GM12874 (cell line): ENCODE results near the gene TIPARP.

ENCODE experiments used
- TF ChIP-seq, protein P1 (sequence below): IDR thresholded peaks from 2 replicates; pipeline ENCODE4 v1.5.1; 2011; ENCODE audit warnings: low read depth, mild to moderate bottlenecking, control low read depth, low read length, moderate library complexity; ENCODE audit not compliant: insufficient read depth

Gene TIPARP

GRCh38 chr3:156688632-156689452 lies 14.5 kb downstream of the TIPARP start:
- TF ChIP-seq, protein P1, sequence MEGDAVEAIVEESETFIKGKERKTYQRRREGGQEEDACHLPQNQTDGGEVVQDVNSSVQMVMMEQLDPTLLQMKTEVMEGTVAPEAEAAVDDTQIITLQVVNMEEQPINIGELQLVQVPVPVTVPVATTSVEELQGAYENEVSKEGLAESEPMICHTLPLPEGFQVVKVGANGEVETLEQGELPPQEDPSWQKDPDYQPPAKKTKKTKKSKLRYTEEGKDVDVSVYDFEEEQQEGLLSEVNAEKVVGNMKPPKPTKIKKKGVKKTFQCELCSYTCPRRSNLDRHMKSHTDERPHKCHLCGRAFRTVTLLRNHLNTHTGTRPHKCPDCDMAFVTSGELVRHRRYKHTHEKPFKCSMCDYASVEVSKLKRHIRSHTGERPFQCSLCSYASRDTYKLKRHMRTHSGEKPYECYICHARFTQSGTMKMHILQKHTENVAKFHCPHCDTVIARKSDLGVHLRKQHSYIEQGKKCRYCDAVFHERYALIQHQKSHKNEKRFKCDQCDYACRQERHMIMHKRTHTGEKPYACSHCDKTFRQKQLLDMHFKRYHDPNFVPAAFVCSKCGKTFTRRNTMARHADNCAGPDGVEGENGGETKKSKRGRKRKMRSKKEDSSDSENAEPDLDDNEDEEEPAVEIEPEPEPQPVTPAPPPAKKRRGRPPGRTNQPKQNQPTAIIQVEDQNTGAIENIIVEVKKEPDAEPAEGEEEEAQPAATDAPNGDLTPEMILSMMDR, result no peak

DNA sequence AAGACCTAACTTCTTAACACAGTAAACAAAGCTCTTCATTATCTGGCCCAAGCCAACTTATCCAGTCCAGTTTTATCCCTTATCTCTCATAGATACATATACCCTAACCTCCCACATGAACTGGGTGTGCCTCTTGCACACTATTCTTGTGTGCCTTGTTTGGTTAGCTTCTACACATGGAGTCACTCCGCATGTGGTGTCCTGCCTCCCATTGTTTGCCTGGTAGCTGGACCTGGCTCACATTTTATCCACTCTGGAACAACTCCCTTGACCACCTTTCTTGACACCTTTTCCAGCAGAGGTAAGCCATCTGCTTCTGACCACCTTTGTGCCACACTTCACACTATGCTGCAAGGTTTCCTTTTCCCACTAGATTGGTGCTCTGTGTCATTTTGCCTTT lies 15.2 kb downstream of the TIPARP start:
- TF ChIP-seq, protein P1, result no peak

DNA sequence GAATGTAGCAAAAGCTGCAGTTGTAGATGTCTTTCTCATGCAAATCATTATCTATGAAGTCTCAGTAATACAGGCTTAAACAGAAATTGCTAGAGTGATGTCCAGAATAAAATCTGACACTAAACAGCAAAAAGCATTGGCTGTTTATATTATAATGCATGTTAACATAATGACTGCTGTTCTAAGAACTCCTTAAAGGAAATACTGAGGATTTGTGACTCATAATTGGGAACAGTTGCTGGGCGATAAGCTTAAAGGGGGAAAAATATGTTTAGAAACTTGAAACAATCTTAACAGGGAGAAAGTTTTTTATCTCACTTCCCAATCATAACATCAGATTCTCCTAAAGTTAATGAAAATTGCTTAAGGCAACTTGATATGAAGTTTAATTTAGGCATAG lies 17.5 kb downstream of the TIPARP start:
- TF ChIP-seq, protein P1, result no peak

- TF ChIP-seq, protein P1, result no peak
Observed at GRCh38 chr3:156693166-156693565, 18.8 kb downstream of the TIPARP start.

- TF ChIP-seq, protein P1, result no peak
Observed at GRCh38 chr3:156694536-156694935, 20.1 kb downstream of the TIPARP start.

- TF ChIP-seq, protein P1, result no peak
Observed at GRCh38 chr3:156702367-156702766, 28.0 kb downstream of the TIPARP start.

DNA sequence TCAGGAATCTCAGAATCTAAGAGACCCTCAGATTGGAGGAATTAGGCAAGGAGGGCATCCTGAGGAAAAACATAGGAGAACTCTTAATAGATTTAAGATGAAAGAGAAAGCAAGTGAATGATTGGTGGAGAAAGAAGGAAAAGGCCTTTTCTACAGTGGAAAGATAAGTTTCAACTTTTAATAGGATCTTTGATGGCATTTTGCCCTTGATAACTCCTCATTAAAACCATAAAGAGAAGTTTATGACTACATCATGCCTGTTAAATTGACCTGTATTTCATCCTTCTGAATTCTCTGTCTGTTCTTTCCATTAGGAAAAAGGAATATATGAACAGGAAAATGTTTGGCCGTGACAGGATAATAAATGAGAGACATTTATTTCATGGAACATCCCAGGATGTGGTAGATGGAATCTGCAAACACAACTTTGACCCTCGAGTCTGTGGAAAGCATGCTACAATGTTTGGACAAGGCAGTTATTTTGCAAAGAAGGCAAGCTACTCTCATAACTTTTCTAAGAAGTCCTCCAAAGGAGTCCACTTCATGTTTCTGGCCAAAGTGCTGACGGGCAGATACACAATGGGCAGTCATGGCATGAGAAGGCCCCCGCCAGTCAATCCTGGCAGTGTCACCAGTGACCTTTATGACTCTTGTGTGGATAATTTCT lies 30.1 kb downstream of the TIPARP start:
- TF ChIP-seq, protein P1, result no peak
